ENCODE data around the gene BID.

Gene BID

DNA sequence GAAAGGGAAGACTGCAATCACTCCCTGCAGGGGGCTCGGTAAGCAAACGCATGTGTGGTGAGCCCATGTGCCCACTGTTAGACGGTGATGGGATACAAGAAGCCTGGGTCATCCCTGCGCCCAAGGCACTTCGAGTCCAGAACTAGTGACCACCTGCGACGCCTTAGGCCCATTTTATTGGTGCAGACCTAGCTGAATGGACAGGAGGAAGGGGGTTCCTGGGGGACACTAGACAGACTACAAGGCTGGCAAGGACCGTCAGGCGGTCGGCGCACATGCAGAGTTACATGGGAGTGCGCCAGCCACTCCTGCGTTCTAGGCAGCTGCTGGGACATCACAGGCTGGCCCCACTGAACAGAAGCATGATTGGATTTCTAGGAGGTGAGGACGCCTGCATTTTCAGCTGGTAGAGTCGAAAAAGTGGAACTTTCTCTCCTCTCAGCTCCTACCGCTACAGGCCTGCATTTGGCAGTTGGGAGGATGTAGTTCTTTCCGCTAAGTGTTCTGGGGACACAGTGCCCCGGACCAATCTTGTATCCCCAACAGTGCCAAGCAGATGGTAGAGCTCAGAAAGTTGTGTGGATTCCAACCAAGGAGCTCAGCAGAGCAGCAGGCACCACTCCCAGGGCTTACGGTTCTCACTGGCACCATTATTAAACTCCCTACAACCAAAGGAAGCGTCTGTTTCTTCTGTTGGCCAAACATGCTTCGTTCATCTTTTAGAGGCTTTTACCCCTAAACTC, 35.7 kb downstream of the BID start:
- TF ChIP-seq, protein P1, sequence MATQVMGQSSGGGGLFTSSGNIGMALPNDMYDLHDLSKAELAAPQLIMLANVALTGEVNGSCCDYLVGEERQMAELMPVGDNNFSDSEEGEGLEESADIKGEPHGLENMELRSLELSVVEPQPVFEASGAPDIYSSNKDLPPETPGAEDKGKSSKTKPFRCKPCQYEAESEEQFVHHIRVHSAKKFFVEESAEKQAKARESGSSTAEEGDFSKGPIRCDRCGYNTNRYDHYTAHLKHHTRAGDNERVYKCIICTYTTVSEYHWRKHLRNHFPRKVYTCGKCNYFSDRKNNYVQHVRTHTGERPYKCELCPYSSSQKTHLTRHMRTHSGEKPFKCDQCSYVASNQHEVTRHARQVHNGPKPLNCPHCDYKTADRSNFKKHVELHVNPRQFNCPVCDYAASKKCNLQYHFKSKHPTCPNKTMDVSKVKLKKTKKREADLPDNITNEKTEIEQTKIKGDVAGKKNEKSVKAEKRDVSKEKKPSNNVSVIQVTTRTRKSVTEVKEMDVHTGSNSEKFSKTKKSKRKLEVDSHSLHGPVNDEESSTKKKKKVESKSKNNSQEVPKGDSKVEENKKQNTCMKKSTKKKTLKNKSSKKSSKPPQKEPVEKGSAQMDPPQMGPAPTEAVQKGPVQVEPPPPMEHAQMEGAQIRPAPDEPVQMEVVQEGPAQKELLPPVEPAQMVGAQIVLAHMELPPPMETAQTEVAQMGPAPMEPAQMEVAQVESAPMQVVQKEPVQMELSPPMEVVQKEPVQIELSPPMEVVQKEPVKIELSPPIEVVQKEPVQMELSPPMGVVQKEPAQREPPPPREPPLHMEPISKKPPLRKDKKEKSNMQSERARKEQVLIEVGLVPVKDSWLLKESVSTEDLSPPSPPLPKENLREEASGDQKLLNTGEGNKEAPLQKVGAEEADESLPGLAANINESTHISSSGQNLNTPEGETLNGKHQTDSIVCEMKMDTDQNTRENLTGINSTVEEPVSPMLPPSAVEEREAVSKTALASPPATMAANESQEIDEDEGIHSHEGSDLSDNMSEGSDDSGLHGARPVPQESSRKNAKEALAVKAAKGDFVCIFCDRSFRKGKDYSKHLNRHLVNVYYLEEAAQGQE (IDR thresholded peaks at IDR 0.05; ENCODE audit: insufficient read depth in 1 of 2, low read depth in 2 of 2, low read length in 2 of 2): no peak

- no peak for TF ChIP-seq SIN3A (IDR thresholded peaks at IDR 0.05; ENCODE audit: borderline replicate concordance, insufficient read depth, low read length)
- TF ChIP-seq FOXP2 (optimal IDR thresholded peaks at IDR 0.05; ENCODE audit: borderline replicate concordance, extremely low read depth, extremely low read length, insufficient read depth): no peak
- TF ChIP-seq POLR2AphosphoS5 (IDR thresholded peaks at IDR 0.05; ENCODE audit: low read depth, low read length): no peak
- TF ChIP-seq TAF1 (IDR thresholded peaks at IDR 0.05; ENCODE audit: borderline replicate concordance, insufficient read depth, low read length): no peak
- TF ChIP-seq, protein P1 (IDR thresholded peaks at IDR 0.05; ENCODE audit: insufficient read depth in 1 of 2, low read depth in 2 of 2, low read length in 2 of 2): no peak
These were observed 40.1 kb downstream of the BID start for GRCh38 chr22:17734187-17734586.

- no peak for TF ChIP-seq FOXP2 (optimal IDR thresholded peaks at IDR 0.05; ENCODE audit: borderline replicate concordance, extremely low read depth, extremely low read length, insufficient read depth)
- TF ChIP-seq POLR2AphosphoS5 (IDR thresholded peaks at IDR 0.05; ENCODE audit: low read depth, low read length): no peak
These were observed 40.8 kb downstream of the BID start for GRCh38 chr22:17733466-17733865.

GRCh38 chr22:17732251-17732854, 41.9 kb downstream of the BID start:
- TF ChIP-seq, protein P1 (IDR thresholded peaks at IDR 0.05; ENCODE audit: insufficient read depth in 1 of 2, low read depth in 2 of 2, low read length in 2 of 2): no peak
- TF ChIP-seq POLR2AphosphoS5 (IDR thresholded peaks at IDR 0.05; ENCODE audit: low read depth, low read length) (no peak), FOXP2 (optimal IDR thresholded peaks at IDR 0.05; ENCODE audit: borderline replicate concordance, extremely low read depth, extremely low read length, insufficient read depth) (no peak), SIN3A (IDR thresholded peaks at IDR 0.05; ENCODE audit: borderline replicate concordance, insufficient read depth, low read length) (no peak), TAF1 (IDR thresholded peaks at IDR 0.05; ENCODE audit: borderline replicate concordance, insufficient read depth, low read length) (no peak)

- TF ChIP-seq SIN3A (IDR thresholded peaks at IDR 0.05; ENCODE audit: borderline replicate concordance, insufficient read depth, low read length) (no peak), TAF1 (IDR thresholded peaks at IDR 0.05; ENCODE audit: borderline replicate concordance, insufficient read depth, low read length) (no peak), POLR2AphosphoS5 (IDR thresholded peaks at IDR 0.05; ENCODE audit: low read depth, low read length) (no peak), FOXP2 (optimal IDR thresholded peaks at IDR 0.05; ENCODE audit: borderline replicate concordance, extremely low read depth, extremely low read length, insufficient read depth) (no peak)
- TF ChIP-seq, protein P1 (IDR thresholded peaks at IDR 0.05; ENCODE audit: insufficient read depth in 1 of 2, low read depth in 2 of 2, low read length in 2 of 2): no peak
These were observed 44.7 kb downstream of the BID start for GRCh38 chr22:17729561-17729960.
